GM12872 (cell line): Measurements from ENCODE around the gene MIER2.

ENCODE experiments used
- TF ChIP-seq, protein P1 (sequence below): IDR thresholded peaks from 3 replicates; pipeline ENCODE4 v1.5.1; 2011; ENCODE audit warnings: low read depth, mild to moderate bottlenecking, low read length, moderate library complexity; ENCODE audit not compliant: insufficient read depth

The MIER2 gene

DNA sequence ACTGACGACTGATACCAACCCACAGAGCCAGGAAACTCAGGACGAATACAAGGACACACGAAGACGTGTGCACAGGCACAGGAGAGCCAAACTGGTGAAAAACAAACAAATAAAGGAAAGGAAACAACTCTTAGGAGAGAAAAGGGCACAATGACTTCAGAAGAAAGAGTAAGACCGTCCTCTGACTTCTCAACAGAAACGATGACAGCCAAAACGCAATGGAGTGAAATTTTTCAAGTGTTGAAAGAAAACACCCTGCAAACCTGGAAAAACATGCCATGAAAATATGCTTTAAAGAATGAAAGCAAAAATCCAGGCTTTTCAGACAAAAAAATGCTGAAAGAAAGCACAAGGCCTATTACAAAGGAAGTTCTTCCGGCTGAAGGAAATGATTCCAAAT, 28.8 kb downstream of the MIER2 start:
- TF ChIP-seq, protein P1, sequence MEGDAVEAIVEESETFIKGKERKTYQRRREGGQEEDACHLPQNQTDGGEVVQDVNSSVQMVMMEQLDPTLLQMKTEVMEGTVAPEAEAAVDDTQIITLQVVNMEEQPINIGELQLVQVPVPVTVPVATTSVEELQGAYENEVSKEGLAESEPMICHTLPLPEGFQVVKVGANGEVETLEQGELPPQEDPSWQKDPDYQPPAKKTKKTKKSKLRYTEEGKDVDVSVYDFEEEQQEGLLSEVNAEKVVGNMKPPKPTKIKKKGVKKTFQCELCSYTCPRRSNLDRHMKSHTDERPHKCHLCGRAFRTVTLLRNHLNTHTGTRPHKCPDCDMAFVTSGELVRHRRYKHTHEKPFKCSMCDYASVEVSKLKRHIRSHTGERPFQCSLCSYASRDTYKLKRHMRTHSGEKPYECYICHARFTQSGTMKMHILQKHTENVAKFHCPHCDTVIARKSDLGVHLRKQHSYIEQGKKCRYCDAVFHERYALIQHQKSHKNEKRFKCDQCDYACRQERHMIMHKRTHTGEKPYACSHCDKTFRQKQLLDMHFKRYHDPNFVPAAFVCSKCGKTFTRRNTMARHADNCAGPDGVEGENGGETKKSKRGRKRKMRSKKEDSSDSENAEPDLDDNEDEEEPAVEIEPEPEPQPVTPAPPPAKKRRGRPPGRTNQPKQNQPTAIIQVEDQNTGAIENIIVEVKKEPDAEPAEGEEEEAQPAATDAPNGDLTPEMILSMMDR, result no peak

DNA sequence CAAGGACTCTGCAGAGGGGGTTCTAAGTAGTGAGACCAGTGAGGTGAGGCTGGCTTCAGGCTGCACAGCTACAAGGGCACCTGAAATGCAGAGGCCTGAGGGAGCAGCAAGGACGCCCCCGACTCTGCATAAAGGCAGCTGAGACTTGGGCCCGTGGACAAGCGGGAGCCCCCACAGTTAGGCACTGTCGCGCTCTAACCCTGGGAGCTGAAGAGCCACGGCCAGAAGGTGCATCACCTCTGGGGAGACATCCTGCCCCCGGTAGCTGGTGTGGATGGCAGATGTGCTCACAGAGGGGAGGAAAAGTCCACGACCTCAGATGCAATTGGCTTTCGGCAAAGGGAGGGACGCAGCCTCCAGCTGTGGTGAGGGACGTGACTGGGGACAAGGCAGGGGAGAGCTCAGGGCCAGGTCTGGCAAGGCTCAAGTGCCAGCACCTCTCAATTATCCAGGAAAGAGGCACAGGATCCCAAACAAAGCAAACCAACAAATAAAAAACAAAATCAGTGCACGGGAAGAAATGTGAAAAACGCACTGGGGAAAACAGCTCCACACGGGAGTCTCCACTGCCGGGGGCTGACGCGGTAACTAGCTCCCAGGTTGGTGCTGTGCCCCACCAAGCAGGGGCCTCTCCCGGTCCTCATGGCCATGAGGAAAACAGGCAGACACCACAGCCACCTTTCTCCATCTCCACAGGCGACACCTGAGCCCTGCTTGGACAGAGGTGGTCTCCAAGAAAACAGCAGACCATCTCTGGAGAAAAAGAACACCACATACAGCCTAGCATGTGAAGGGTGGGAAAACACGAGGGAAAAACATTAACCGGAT, 30.4 kb downstream of the MIER2 start:
- TF ChIP-seq, protein P1, result no peak

DNA sequence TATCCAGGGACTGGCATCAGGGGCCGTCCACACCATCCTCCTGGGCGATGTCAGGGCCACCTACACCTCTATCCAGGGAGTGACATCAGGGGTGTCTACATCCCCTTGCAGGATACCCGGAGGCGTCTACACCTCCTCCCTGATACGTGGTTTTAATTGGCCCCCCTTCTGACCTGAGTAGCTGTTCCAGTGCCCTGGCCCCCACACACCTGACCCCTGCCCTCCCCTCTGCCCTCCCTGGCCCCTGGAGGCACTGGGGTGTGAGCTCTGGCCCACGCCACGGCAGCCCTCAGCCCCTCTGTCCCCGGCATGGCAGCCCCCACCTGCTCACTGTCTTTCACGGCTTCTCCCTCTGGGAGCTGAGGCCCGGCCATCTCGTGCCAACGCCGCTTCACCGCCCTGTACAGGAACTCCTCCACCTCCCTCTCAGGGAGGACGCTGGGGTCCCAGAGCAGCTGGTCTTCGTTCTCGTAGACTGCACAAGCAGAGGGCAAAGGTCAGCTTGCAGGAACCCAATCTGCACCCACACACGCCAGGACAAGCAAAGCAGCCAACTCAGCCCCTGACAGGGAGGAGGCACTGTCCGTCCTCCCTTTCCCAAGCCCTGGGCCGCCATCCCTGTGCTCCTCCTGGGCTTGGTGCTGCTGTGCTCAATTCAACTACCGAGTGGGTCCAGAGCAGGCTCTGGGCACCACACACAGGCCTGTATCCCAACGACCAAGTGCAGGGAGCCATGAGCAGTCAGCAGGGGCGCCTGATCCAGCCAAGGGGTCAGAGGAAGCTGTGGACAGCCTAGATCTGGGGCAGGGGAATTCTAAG, 31.2 kb downstream of the MIER2 start:
- TF ChIP-seq, protein P1, result no peak

DNA sequence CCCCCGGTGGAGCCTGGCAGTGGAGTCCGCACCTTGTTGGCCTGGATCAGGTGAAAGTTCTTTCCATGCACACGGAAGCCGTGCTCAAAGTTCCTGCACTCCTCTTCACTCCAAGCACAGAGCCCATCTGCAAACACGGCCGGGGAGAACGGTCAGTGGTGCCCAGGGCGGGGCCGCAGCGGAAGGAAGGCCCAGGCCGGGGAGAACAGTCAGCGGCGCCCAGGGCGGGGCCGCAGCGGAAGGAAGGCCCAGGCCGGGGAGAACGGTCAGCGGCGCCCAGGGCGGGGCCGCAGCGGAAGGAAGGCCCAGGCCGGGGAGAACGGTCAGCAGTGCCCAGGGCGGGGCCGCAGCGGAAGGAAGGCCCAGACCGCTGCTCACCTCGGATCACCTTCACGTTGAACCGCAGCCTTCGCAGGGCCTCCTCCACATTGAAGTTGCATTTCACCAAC, 32.8 kb downstream of the MIER2 start:
- TF ChIP-seq, protein P1, result no peak

DNA sequence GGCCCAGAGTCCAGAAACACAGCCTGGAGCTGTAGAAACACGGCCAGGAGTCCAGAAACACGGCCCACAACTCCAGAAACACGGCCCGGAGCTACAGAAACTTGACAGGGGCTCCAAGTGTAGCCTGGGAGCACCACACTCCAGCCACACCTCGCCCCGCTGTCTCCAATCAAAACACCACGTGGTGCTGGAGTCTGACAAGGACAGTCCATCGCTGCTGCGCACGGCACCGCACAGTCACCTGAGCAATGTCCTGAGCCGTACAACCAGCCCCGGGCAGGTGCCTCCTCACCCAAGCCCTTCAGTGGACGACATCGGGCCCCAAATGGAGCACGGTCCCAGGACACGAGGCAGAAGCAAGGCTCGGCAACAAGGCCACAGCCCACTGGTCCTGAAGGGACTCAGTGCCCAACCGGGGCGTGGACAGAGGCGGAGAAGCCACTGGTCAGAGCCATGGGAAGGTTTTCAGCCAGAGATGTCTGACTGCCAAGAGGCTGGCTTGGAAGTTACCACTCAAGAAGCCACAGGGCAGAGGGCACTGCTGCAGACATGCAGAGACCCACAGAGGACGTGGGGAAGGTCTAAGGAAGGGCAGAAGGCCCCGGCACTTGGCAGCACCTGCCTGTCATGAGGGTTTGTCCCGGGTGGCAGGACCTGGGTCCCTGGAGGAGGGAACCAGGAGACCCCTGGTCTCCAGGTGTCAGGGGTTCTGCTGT, 33.7 kb downstream of the MIER2 start:
- TF ChIP-seq, protein P1, result no peak

DNA sequence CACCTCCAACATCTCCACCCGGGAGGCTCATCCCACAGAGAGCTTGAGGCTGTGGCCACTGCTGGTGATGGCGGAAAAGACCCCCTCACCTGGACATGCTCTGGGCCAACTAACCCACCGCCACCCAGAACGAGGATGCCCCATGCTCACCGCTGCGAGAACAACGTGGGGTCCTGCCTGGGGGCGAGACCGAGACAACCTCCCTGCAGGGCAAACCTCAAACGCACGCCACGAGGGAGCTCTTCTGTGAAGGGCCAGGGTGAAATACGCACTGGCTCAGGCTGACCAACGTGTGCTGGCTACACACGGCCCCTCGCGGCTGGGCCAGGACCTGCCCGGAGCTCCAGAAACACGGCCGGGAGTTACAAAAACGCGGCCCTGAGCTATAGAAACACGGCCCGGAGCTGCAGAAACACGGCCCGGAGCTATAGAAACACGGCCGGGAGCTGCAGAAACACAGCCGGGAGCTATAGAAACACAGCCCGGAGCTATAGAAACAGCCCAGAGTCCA, 34.4 kb downstream of the MIER2 start:
- TF ChIP-seq, protein P1, result no peak

DNA sequence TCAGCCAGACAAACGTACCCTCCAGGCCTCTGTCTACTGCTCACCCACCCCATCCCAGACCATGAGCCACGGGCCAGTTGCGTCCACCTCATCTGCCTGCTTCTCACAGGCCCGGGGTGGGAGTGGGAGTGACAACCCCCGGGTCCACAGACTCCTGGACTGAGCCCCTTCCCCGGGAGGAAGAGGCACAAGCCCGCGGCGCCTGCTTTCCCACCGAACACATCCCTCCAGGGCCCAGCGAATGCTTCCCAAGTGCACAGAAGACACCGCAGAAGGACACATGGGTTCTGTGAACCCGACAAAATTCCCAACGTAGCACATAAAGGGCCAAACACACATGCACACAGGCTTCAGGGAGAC, 35.4 kb downstream of the MIER2 start:
- TF ChIP-seq, protein P1, result no peak
